D721Med (cell line): Measurements from ENCODE around the gene CAMK4.
"Not testable (repeated sequence)": the region's sequence is repeated elsewhere in the genome, so short reads cannot be mapped to it uniquely, and the experiment has no call there.

ENCODE experiments used
- DNase-seq: peaks from one replicate; pipeline ENCODE4 v3.0.0; 2011; ENCODE audit warnings: low spot score; ENCODE audit not compliant: insufficient read length
- FAIRE-seq: peaks from 2 replicates; lab custom pipeline; 2011; peaks lifted over from hg19 to GRCh38; lab: Jason Lieb, UNC
- TF ChIP-seq, protein P1 (sequence below): IDR thresholded peaks from 2 replicates; pipeline ENCODE4 v1.5.1; 2012; ENCODE audit warnings: mild to moderate bottlenecking, control low read depth; ENCODE audit not compliant: insufficient read depth; ENCODE audit errors: missing control alignments

Gene CAMK4

DNA sequence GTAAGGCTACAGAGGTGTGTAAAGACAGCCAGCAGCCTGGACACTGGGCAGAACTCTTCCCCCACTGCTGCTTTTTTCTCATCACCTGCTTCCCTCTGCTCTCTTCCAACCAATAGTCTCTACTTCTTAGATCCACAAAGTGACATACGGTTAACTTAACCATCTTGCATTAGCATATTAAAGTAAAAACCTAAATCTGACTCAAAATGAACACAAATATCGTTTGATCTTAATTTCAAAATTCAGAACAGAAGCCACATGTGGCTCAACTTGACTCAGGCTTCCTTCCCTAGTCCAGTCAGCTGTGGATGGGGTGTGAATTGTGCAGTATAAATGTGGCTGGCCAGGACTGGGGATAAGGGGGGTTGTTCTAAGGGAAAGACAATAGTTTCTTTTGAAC, 173.8 kb downstream of the CAMK4 start:
- TF ChIP-seq, protein P1, sequence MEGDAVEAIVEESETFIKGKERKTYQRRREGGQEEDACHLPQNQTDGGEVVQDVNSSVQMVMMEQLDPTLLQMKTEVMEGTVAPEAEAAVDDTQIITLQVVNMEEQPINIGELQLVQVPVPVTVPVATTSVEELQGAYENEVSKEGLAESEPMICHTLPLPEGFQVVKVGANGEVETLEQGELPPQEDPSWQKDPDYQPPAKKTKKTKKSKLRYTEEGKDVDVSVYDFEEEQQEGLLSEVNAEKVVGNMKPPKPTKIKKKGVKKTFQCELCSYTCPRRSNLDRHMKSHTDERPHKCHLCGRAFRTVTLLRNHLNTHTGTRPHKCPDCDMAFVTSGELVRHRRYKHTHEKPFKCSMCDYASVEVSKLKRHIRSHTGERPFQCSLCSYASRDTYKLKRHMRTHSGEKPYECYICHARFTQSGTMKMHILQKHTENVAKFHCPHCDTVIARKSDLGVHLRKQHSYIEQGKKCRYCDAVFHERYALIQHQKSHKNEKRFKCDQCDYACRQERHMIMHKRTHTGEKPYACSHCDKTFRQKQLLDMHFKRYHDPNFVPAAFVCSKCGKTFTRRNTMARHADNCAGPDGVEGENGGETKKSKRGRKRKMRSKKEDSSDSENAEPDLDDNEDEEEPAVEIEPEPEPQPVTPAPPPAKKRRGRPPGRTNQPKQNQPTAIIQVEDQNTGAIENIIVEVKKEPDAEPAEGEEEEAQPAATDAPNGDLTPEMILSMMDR = no peak
- no peak for FAIRE-seq
- no peak for DNase-seq

DNA sequence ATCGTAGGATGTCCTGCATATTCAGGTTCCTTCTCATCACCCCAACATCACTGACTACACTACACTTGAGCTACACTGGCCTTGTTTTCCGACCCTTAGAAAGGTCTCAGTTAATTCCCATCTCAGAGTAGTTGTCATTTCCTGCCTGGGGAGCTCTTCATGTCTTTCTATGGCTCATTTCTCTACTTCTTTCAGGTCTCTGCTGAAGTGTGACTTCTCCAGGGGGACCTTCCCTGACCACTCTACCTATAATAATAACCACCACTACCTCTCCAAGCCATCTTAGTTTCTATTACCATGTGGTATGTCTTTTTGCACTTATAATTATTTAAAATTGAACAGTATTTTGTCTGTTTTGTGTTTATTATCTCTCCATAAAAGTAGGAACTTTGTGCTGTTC, 174.9 kb downstream of the CAMK4 start:
- FAIRE-seq (no peak), DNase-seq (no peak)
- TF ChIP-seq, protein P1 = no peak

DNA sequence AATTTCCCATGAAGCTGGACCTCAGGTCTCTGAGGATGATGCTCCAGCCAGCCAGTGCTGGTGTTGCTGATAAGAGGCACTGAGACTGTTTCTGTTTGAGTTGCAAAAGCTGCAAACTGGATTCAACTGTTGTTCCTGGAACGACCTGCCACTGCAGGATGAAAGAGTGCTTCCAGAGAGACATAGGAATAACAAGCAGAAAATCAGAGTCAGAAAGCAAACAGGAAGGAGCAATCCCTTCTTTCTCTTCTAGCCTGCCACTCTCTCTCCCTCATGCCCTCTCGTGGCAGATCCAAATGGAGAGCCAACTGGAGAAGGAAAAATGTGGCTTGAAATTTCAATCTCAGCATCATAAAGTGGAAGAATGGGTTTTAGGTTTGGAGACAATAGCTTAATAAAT, 177.7 kb downstream of the CAMK4 start:
- FAIRE-seq (no peak), DNase-seq (no peak)
- TF ChIP-seq, protein P1 = no peak

DNA sequence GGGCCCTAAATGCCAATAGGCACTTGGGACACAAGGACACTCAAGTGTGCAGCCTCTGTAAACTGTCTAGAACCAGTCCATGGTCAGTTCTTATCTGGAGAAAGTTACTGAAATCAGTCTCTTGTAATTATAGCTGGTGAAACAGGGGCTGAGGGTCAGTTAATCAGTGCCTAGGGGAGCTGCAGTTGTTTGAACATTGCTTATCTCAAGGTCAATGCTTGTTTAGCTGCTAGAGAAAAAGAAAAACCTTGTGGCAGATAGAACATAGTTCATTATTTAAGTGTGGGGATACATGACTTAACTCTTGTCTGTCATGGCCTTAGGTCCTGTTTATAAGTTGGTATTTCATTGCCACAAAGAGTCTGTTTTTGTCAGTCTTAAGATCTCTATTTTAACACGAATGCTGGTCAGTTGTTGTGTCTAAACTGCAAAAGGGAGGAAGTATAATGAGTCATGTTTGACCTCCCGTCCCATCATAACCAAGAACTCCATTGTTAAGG, 180.1 kb downstream of the CAMK4 start:
- no peak for FAIRE-seq
- DNase-seq = no peak
- TF ChIP-seq, protein P1 = no peak

DNA sequence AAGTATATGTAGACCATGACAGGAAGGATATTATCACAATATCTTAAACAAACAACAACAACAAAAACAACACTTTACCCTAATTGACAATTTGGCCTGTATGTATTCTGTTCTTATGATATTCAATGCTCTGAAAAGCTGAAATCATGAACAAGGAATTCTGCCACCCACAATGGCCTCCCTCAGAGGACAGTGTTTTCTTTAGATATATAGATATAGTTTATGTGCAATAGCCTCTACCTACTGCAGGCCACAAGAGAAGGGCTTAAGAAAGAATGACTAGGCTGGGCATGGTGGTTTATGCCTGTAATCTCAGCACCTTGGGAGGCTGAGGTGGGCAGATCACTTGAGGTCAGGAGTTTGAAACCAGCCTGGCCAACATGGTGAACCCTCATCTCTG, 183.4 kb downstream of the CAMK4 start:
- TF ChIP-seq, protein P1 = no peak
- DNase-seq = no peak
- FAIRE-seq = no peak

DNA sequence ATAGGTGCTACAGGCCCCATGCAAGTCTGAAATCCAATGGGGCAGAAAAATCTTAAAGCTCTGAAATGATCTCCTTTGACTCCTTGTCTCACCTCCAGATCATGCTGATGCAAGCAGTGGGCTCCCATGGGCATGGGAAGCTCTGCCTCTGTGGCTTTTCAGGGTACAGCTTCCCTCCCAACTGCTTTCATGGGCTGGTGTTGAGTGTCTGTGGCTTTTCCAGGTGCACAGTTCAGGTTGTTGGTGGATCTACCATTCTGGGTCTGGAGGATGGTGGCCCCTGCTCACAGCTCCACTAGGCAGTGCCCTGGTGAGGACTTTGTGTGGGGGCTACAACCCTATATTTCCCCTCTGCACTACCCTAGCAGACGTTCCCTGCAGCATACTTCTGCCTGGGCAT, 184.6 kb downstream of the CAMK4 start:
- DNase-seq (no peak), FAIRE-seq (no peak)
- TF ChIP-seq, protein P1 = no peak

DNA sequence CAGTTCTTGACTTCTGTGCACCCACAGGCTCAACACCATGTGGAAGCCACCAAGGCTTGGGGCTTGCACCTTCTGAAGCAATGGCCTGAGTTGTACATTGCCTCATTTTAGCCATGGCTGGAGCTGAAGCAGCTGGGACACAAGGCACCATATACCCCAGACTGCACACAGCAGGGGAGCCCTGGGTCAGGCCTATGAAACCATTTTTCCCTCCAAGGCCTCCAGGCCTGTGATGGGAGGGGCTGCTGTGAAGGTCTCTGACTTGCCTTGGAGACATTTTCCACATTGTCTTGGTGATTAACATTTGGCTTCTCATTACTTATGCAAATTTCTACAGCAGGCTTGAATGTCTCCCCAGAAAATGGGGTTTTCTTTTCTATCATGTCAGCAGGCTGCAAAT, 185.1 kb downstream of the CAMK4 start:
- FAIRE-seq, DNase-seq: not testable (repeated sequence)

DNA sequence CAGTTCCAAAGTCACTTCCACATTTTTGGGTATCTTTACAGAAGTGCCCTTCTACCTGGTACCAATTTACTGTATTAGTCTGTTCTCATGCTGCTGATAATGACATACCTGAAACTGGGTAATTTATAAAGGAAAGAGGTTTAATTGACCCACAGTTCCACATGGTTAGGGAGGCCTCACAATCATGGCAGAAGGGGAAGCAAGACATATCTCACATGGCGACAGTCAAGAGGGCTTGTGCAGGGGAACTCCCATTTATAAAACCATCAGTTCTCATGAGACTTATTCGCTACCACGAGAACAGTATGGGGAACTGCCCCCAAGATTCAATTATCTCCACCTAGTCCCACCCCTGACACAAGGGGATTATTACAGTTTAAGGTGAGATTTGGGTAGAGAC, 185.9 kb downstream of the CAMK4 start:
- DNase-seq, FAIRE-seq: not testable (repeated sequence)
